ENCODE measurements around the gene HES4. TPM values are rescaled to one million over a fixed set of nuclear protein-coding genes. Genes with fewer than 3 reads are reported as not detected.

The HES4 gene
- total RNA-seq, 2 donors from 2014 or later: 50.1 to 98.8 TPM

DNA sequence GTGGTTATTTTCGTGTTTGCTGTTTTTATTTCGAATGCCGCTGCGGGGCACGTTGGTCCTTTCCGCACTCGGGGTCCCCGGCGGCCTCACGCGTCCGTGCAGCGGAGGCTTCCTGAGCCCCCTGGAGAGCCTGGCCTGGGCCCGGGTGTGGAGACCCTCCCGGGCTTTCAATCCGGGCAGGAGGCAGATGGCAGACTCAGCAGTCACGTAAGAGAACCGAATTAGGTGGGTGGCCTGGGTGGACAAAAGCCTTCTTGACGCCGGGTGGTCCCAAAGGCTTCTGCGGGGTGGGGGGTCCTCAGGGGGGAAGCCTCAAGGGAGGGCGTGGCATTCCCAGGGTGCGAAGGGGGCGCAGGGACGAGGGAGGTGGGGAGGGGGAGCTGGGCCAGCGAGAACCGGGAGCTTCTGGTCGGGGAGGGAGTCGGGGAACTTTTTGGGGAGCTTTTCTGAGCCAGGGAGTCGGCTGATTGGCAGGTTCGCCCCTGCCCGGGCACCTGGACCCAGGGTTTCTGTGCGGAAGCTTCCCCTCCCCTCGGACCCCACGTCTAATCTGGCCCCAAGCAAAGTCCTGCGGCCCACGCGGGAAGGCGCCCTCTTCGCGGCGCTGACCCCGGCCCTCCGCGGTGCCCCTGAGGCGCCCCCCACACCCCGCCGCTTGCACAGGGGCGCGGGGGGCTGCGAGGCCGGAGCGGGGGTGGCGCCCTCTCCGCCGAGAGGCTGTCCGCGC lies 1.3 kb upstream of the HES4 start:
- H3K4me1 ChIP-seq (ENCODE audit: control insufficient read depth in 1 of 2, low read depth in 2 of 2): peaks cover 13 to 44% of the 10 kb centered on the region in 2 donors
- no peaks in the 10 kb centered on the region for H3K27me3 ChIP-seq (replicated peaks; ENCODE audit: insufficient read depth)
- no peak for DNase-seq (ENCODE audit: low spot score)
- H3K4me3 ChIP-seq: peak overlapping the region; percentile 98
- no peaks in the 10 kb centered on the region for H3K9me3 ChIP-seq
- ATAC-seq (ENCODE audit: insufficient number of reproducible peaks, low FRiP score, low read depth): no peak
- H3K36me3 ChIP-seq: no peaks in the 10 kb centered on the region
- peak overlapping the region; percentile 99 for H3K27ac ChIP-seq
- TF ChIP-seq, protein P1, sequence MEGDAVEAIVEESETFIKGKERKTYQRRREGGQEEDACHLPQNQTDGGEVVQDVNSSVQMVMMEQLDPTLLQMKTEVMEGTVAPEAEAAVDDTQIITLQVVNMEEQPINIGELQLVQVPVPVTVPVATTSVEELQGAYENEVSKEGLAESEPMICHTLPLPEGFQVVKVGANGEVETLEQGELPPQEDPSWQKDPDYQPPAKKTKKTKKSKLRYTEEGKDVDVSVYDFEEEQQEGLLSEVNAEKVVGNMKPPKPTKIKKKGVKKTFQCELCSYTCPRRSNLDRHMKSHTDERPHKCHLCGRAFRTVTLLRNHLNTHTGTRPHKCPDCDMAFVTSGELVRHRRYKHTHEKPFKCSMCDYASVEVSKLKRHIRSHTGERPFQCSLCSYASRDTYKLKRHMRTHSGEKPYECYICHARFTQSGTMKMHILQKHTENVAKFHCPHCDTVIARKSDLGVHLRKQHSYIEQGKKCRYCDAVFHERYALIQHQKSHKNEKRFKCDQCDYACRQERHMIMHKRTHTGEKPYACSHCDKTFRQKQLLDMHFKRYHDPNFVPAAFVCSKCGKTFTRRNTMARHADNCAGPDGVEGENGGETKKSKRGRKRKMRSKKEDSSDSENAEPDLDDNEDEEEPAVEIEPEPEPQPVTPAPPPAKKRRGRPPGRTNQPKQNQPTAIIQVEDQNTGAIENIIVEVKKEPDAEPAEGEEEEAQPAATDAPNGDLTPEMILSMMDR (IDR thresholded peaks at IDR 0.05): no peak

DNA sequence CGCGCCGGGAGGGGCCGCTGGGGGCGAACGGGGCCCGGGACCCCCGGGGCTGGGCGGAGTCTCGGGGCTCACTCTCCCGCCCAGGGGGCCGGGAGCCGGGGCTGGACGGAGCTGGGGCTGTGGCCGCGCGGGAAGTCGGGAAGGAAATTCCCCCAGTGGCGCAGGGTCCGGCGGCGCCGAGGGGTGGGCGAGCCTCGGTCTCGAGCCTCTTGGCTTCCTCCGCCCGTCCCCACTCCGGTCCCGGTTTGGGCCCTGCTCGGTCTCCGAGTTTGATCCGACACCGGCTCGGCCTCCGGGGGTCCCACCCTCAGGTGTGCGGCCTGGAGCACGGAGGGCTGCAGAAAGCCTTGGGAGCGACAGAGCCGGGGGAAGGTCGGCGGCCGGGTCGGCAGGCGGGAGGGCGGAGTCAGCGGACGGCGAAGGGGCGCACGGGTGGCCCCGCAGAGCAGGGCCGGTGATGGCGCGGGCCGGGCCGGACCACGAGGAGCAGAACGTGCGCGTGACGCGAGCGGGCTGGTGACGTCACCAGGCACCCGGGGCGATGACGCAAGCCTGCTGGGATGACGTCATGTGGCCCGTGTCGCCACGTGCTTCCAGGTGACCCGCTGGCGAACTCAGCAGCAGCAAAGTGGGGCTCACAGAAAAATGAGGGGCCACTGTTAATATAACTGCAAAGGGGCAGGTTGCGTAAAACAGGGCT lies 610 bp upstream of the HES4 start:
- H3K36me3 ChIP-seq: no peaks in the 10 kb centered on the region
- peak overlapping the region; percentile 98 for H3K4me3 ChIP-seq
- no peaks in the 10 kb centered on the region for H3K27me3 ChIP-seq (replicated peaks; ENCODE audit: insufficient read depth)
- peak overlapping the region; percentile 99 for H3K27ac ChIP-seq
- ATAC-seq (ENCODE audit: insufficient number of reproducible peaks, low FRiP score, low read depth): peak; percentile 62
- TF ChIP-seq, protein P1 (IDR thresholded peaks at IDR 0.05): peak; percentile 11
- DNase-seq (ENCODE audit: low spot score): no peak
- peaks cover 13 to 40% of the 10 kb centered on the region in 2 donors for H3K4me1 ChIP-seq (ENCODE audit: control insufficient read depth in 1 of 2, low read depth in 2 of 2)
- no peaks in the 10 kb centered on the region for H3K9me3 ChIP-seq

DNA sequence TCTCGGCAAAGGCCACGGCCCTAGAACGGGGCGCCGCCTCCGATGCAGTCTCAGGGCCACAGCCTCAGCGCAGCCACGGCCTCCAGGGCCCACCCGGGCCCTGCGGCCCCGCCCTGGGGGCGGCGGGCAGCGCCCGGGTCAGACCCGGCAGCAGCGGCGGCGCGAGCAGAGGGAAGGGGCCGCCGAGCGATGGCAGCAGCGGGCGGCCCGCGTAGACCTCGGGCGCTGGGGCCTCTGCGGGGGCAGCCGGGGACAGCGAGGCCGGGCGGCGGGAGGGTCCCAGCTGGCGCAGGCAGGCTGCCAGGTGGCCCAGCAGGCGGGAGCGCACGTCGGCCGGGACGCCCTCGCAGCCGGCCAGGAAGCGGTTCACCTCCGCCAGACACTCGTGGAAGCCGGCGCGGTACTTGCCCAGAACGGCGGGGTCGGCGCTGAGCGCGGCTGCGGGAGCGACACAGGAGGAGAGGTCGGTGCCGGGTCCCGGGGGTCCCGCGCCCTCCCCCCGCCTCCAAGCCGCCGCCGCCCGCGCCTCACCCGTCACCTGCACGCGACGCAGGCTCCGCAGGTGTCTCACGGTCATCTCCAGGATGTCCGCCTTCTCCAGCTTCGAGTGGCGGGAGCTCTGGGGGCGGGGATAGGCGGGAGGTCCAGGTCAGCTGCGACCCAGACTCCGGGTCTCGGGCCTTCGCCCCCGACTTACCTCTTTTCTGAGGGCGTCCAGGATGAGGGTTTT lies 737 bp downstream of the HES4 start:
- H3K4me1 ChIP-seq (ENCODE audit: control insufficient read depth in 1 of 2, low read depth in 2 of 2): peaks cover 9 to 29% of the 10 kb centered on the region in 2 donors
- DNase-seq (ENCODE audit: low spot score): no peak
- no peaks in the 10 kb centered on the region for H3K27me3 ChIP-seq (replicated peaks; ENCODE audit: insufficient read depth)
- H3K4me3 ChIP-seq: peak overlapping the region; percentile 98
- no peaks in the 10 kb centered on the region for H3K36me3 ChIP-seq
- H3K9me3 ChIP-seq: no peaks in the 10 kb centered on the region
- H3K27ac ChIP-seq: peak overlapping the region; percentile 99
- TF ChIP-seq, protein P1 (IDR thresholded peaks at IDR 0.05): no peak
- ATAC-seq (ENCODE audit: insufficient number of reproducible peaks, low FRiP score, low read depth): no peak

DNA sequence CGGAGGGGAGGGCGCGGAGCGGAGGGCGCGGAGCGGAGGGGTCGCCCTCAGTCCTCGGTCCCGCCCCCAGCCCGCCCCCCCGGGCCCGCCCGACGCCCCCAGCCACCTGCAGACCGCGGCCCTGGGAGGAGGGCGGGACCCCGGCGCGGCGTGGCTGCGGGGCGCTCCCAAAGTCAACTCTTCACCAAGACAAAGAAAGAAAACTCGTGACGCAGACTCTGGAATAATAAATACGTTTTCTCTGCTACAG lies 1.2 kb downstream of the HES4 start:
- Histone ChIP-seq H3K9me3 (no peaks in the 10 kb centered on the region), H3K4me1 (ENCODE audit: control insufficient read depth in 1 of 2, low read depth in 2 of 2) (peaks cover 9 to 29% of the 10 kb centered on the region in 2 donors), H3K27ac (no peak overlapping the region), H3K27me3 (replicated peaks; ENCODE audit: insufficient read depth) (no peaks in the 10 kb centered on the region), H3K4me3 (peak overlapping the region; percentile 98), H3K36me3 (no peaks in the 10 kb centered on the region)
- TF ChIP-seq, protein P1 (IDR thresholded peaks at IDR 0.05): no peak
- DNase-seq (ENCODE audit: low spot score) (no peak), ATAC-seq (ENCODE audit: insufficient number of reproducible peaks, low FRiP score, low read depth) (no peak)

Measured in thoracic aorta (tissue), 2 donors.